GM12875 (cell line): ENCODE results near the gene ASIC2.

Experiments used
- H3K4me3 ChIP-seq: one replicate; pipeline ENCODE4 v1.5.1; 2011; ENCODE audit warnings: low read depth, low read length, control low read depth
- TF ChIP-seq, protein P1 (sequence below): IDR thresholded peaks from 2 replicates; pipeline ENCODE4 v1.5.1; 2011; ENCODE audit warnings: low read depth, mild to moderate bottlenecking, control low read depth, inconsistent platforms, low read length, moderate library complexity, borderline replicate concordance; ENCODE audit not compliant: insufficient read depth

The ASIC2 gene

DNA sequence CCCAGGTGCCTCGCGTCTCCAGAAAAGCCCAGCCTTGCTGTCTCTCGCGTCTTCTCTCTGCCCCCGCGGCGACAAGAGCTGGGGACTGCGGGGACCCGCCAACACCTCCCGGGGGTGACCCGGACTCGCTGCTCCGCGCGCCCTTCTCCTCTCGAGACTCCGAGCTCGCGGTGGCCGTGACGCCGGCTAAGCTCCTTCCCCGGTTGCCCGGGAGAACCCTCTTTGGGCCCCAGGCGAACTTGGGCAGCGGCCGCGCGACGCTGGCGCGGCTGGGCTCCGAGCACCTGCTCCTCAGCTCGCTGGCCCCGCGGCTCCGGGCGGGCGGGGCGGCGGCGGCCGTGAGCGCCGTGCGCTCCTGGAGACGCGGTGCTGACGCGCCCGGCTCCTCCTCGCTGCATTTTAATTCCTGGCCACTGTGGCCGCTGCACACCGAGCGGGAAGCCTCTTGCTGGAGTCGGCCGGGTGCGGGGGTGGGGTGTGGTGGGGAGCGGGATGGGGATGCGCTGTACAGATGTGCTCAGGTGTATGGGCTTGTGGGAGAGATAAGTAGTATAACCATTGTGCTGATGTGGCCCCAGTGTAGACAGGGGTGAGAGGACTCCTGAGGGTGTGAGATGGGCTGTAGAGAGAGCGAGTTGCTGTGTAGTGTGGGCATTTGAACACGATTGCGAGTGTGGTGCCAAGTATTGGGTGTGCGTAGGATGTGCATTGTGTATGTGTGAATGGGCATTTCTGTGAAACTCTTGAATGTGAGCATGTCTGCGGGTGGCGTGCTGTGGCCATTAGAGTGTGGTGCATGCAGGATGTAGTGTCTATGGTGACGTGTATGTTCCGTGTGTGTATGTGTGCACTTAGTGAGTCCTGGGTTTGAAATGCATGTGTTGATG is at the start of gene ASIC2:
Gene ASIC2 (minus strand): TSS at position 315 of the 887 bp plus-strand sequence.
- no peak within 1 kb of the TSS for H3K4me3 ChIP-seq

DNA sequence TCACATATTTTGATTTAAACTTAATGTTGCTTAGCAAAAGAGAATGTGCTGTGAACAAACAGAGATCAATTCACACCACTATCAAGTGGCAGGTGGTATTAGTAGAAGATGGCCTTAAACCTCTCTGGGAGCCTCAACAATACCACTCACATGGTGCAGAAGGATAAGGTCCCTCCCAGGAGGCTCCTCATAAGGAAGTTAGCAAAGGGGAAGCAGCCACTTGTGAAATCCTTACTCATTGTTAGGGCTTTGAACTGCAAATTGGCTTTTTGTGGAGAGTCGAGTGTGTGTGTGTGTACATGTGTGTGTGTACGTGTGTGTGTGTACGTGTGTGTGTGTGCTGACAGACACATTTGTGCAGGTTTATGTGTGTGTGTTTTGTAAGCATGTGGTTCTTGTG is 48.9 kb upstream of the ASIC2 start:
- TF ChIP-seq, protein P1, sequence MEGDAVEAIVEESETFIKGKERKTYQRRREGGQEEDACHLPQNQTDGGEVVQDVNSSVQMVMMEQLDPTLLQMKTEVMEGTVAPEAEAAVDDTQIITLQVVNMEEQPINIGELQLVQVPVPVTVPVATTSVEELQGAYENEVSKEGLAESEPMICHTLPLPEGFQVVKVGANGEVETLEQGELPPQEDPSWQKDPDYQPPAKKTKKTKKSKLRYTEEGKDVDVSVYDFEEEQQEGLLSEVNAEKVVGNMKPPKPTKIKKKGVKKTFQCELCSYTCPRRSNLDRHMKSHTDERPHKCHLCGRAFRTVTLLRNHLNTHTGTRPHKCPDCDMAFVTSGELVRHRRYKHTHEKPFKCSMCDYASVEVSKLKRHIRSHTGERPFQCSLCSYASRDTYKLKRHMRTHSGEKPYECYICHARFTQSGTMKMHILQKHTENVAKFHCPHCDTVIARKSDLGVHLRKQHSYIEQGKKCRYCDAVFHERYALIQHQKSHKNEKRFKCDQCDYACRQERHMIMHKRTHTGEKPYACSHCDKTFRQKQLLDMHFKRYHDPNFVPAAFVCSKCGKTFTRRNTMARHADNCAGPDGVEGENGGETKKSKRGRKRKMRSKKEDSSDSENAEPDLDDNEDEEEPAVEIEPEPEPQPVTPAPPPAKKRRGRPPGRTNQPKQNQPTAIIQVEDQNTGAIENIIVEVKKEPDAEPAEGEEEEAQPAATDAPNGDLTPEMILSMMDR: no peak
- no peak overlapping the region for H3K4me3 ChIP-seq

More for the DNA sequence above, at the start of gene ASIC2:
- TF ChIP-seq, protein P1: no peak

DNA sequence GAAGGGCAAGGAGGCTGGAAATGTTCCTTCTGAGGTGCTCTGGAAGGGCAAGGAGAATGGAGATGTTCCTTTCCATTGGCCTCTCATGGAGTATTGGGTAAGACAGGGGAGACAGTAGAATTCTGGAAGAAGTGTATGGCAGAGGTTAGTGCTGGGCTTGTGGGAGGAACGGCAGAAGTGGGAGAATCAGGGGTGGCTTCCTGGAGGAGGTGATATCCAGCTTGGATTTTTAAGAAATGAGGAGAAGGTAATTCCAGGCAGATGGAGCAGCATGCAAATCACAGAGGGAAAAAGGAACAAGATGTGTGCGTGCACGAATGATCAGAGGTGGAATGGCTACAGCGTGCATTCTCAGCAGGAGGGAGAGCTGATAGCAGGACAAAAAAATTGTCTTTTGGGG is 45.1 kb upstream of the ASIC2 start:
- TF ChIP-seq, protein P1: no peak
- H3K4me3 ChIP-seq: no peak overlapping the region

DNA sequence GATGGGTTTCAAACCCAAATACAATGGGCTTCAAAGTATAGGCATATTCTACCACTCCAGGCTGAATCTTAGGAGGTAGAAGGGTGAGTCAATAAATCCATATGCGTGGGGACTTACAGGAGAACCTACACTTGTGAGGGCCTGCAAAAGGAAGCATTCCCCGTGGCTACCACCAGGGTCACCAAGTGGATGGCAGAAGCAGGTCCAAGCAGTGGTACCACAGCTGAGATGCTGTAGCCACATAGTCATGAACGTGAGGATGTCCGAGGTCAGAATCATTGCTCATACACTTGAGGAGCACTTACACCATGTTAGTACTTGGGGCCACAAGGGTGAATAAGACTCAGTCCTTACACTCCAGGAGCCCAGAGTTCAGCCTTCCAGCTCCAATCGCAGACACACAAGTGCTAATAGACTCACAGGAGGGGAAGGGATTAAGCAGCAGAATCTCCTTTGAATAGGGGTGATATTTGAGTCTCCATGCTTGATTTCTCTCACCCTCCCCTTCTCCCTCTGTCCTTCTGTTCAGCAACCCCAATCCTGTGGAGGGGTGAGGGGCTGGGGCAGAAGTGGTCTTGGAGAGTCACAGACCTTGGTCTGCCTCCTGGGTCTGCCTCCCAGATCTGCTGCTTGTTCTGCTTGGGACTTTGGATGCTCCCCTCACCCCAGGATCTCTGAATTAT is 42.5 kb upstream of the ASIC2 start:
- H3K4me3 ChIP-seq: no peak overlapping the region
- TF ChIP-seq, protein P1: no peak

DNA sequence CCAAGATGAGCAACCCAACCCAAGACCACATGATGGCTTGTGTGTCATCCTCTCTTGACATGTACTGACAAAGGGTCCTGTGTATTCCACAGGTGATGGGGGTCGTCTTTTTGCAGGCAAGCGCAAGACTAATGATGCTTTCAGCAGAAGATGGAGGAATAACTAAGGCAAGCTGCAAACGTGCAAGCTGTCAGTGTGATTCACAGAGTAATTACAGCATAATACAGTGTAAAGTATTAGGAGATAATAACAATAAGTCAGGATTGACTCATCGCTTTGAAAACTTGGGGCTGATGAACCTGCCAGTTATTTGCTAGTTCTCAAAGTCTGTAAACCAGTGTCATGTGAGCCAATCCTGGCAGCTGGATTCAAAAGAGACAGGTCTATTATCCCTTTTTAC is 41.6 kb upstream of the ASIC2 start:
- TF ChIP-seq, protein P1: no peak
- H3K4me3 ChIP-seq: no peak overlapping the region

DNA sequence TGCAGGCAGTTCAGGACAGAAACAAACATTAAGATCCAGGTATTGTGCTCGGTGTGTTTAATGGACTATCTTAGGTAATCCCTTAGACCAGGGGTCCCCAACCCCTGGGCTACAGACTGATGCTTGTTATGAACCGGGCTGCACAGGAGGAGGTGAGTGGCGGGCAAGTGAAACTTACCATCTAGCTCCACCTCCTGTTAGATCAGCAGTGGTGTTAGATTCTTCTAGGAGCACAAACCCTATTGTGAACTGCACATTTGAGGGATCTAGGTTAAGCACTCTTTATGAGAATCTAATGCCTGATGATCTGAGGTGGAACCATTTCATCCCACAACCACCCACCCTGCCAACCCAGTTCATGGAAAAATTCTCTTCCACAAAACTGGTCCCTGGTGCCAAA is 37.8 kb upstream of the ASIC2 start:
- TF ChIP-seq, protein P1: no peak
- no peak overlapping the region for H3K4me3 ChIP-seq
